K562 (cell line): ENCODE data around the gene SHROOM3. TPM values are rescaled to one million over a fixed set of nuclear protein-coding genes. Genes with fewer than 3 reads are reported as not detected.

ENCODE experiments used
- ATAC-seq: fragments of 200-7000 bp; cut with Tn5 transposase; 3 replicates; pipeline ENCODE4 v1.9.1; 2020; ENCODE audit warnings: moderate library complexity
- BruUV-seq: library from RNA; stranded (reverse); fragments of 400-500 nt; replicated peaks from 2 replicates; lab custom pipeline; 2021; lab: Mats Ljungman, UMichigan
- CTCF ChIA-PET: fragments of 300-600 bp; formaldehyde crosslinking; extraction: SDS; loops from one replicate; lab custom pipeline; 2021; ENCODE audit warnings: low intra/inter-chr PET ratio; lab: Yijun Ruan, JAX
- POLR2A ChIA-PET: fragments of 300-600, 350-650 bp; sonication (Branson Sonifier 250); formaldehyde crosslinking; extraction: SDS; loops from one replicate; lab custom pipeline; 2021; ENCODE audit warnings: antibody characterized with exemption, inconsistent platforms; lab: Yijun Ruan, JAX
- DNase-seq, 4 experiments: peaks; one replicate each; pipeline versions ENCODE4 v3.0.0 to v3.0.0-alpha.2; 2011 to 2018; ENCODE audit warnings: low spot score in 3 of 4, mixed read lengths in 3 of 4; ENCODE audit errors: extremely low read depth in 1 of 4
- FAIRE-seq: peaks from 2 replicates; lab custom pipeline; 2011; peaks lifted over from hg19 to GRCh38; lab: Jason Lieb, UNC
- H2AFZ ChIP-seq: 2 replicates; pipeline ENCODE4 v1.6.0; 2011; ENCODE audit warnings: low read depth, low read length, control low read depth, inconsistent platforms
- H3K27ac ChIP-seq: fragments of 200-600 bp; 3 replicates; pipeline ENCODE4 v1.8.0; 2011; ENCODE audit warnings: low read depth, mild to moderate bottlenecking, control low read depth, inconsistent platforms, low read length, moderate library complexity, mixed read lengths; ENCODE audit errors: extremely low read depth
- H3K27me3 ChIP-seq, 2 experiments: fragments of 300-600 bp in 1 of 2; 2 replicates in 1 of 2; 3 replicates in 1 of 2; pipeline versions ENCODE4 v1.6.0 to v1.8.0; 2011; ENCODE audit warnings: inconsistent platforms in 2 of 2, low read length in 2 of 2, mild to moderate bottlenecking in 1 of 2, mixed read lengths in 1 of 2, moderate library complexity in 1 of 2; ENCODE audit not compliant: control insufficient read depth in 2 of 2, insufficient read depth in 2 of 2
- H3K36me3 ChIP-seq: fragments of 300-600 bp; 3 replicates; pipeline ENCODE4 v1.8.0; 2011; ENCODE audit warnings: mild to moderate bottlenecking, low read length, inconsistent platforms; ENCODE audit not compliant: control insufficient read depth, insufficient read depth
- H3K4me1 ChIP-seq, 2 experiments: fragments of 200-600 bp in 1 of 2; replicated peaks in 1 of 2; 2 replicates in 1 of 2; 3 replicates in 1 of 2; pipeline versions ENCODE4 v1.5.1 to v1.8.0; 2011; ENCODE audit warnings: inconsistent platforms in 2 of 2, low read length in 2 of 2, mild to moderate bottlenecking in 1 of 2, mixed read lengths in 1 of 2, moderate library complexity in 1 of 2; ENCODE audit not compliant: control insufficient read depth in 2 of 2, insufficient read depth in 2 of 2
- H3K4me2 ChIP-seq: 2 replicates; pipeline ENCODE4 v1.6.1; 2011; ENCODE audit warnings: low read length, control low read depth, inconsistent platforms, mixed read lengths; ENCODE audit not compliant: insufficient read depth
- H3K4me3 ChIP-seq: fragments of 200-600 bp; sonication (generic), shearing (Covaris generic); 2 replicates; pipeline ENCODE4 v1.5.1; 2016; ENCODE audit warnings: control low read depth, inconsistent platforms
- H3K79me2 ChIP-seq: fragments of 200-600 bp; 3 replicates; pipeline ENCODE4 v1.8.0; 2011; ENCODE audit warnings: low read length, inconsistent platforms; ENCODE audit not compliant: control insufficient read depth, insufficient read depth
- H3K9ac ChIP-seq, 2 experiments: 2 replicates each; pipeline versions ENCODE4 v1.6.0 to v1.6.1; 2011; ENCODE audit warnings: low read depth in 2 of 2, low read length in 2 of 2, control low read depth in 1 of 2, inconsistent platforms in 1 of 2, mild to moderate bottlenecking in 1 of 2, mixed read lengths in 1 of 2; ENCODE audit not compliant: insufficient read depth in 1 of 2
- H3K9me1 ChIP-seq: one replicate; pipeline ENCODE4 v1.6.0; 2011; ENCODE audit warnings: inconsistent platforms, mild to moderate bottlenecking, low read length, moderate library complexity; ENCODE audit not compliant: control insufficient read depth, insufficient read depth
- H3K9me3 ChIP-seq: replicated peaks from 2 replicates; pipeline ENCODE4 v1.5.1; 2011; ENCODE audit warnings: low read depth, low read length, inconsistent platforms; ENCODE audit not compliant: control insufficient read depth, insufficient read depth
- H4K20me1 ChIP-seq: replicated peaks from 2 replicates; pipeline ENCODE4 v1.6.1; 2011; ENCODE audit warnings: low read length, inconsistent platforms, mixed read lengths; ENCODE audit not compliant: control insufficient read depth, insufficient read depth
- BMI1 ChIP-seq: fragments of 150-350 bp; IDR thresholded peaks from 2 replicates; pipeline ENCODE4 v1.6.1; 2014; ENCODE audit warnings: low read length
- CCAR2 ChIP-seq: fragments of 200-400 bp; formaldehyde crosslinking; IDR thresholded peaks from 2 replicates; pipeline ENCODE4 v1.6.1; 2017; ENCODE audit warnings: mild to moderate bottlenecking, low read depth, low read length
- E2F3 ChIP-seq: fragments of 250-450 bp; sonication (Bioruptor Pico); IDR thresholded peaks from 2 replicates; pipeline ENCODE4 v1.4.0; 2020; ENCODE audit warnings: mild to moderate bottlenecking
- GTF3C2 ChIP-seq: IDR thresholded peaks from 3 replicates; pipeline ENCODE4 v1.6.1; 2011; ENCODE audit warnings: borderline replicate concordance, mild to moderate bottlenecking, moderate library complexity; ENCODE audit not compliant: insufficient read length; ENCODE audit errors: extremely low read depth
- HDGF ChIP-seq: fragments of 450-650 bp; IDR thresholded peaks from 2 replicates; pipeline ENCODE4 v1.6.1; 2016
- HIVEP1 ChIP-seq: fragments of 250-450 bp; sonication (Bioruptor Pico); IDR thresholded peaks from 2 replicates; pipeline ENCODE4 v1.4.0; 2020; ENCODE audit warnings: mild to moderate bottlenecking
- HMG20A ChIP-seq: fragments of 450-650 bp; formaldehyde crosslinking; conservative IDR thresholded peaks from 2 replicates; pipeline ENCODE4 v1.4.0; 2020; ENCODE audit warnings: mild to moderate bottlenecking, mixed read lengths
- JUND ChIP-seq, 2 experiments: IDR thresholded peaks; 2 replicates in 1 of 2; 3 replicates in 1 of 2; pipeline ENCODE4 v1.6.1; 2011; ENCODE audit warnings: borderline replicate concordance in 2 of 2, low read depth in 2 of 2, low read length in 2 of 2, improper control_type of control experiment in 1 of 2, missing biosample characterization in 1 of 2, missing genetic modification characterization in 1 of 2, missing genetic modification reagents in 1 of 2
- L3MBTL2 ChIP-seq: fragments of 450-650 bp; IDR thresholded peaks from 2 replicates; pipeline ENCODE4 v1.6.1; 2016; ENCODE audit warnings: mild to moderate bottlenecking, moderate library complexity
- NR0B1 ChIP-seq: fragments of 450-650 bp; IDR thresholded peaks from one replicate; pipeline ENCODE4 v1.6.1; 2018; ENCODE audit warnings: mild to moderate bottlenecking, moderate library complexity; ENCODE audit not compliant: partially characterized antibody
- PURB ChIP-seq: sonication (generic); formaldehyde crosslinking; IDR thresholded peaks from 2 replicates; pipeline ENCODE4 v1.9.0; 2021; ENCODE audit warnings: low read depth, mild to moderate bottlenecking, missing genetic modification reagents
- SOX6 ChIP-seq: fragments of 450-650 bp; IDR thresholded peaks from 2 replicates; pipeline ENCODE4 v1.6.1; 2014; ENCODE audit warnings: mild to moderate bottlenecking
- TAL1 ChIP-seq: fragments of 450-650 bp; IDR thresholded peaks from 2 replicates; pipeline ENCODE4 v1.6.1; 2016; ENCODE audit warnings: mild to moderate bottlenecking
- WGBS: fragments of 100-300 bp; shearing (Covaris generic); methylation state at CpG from one replicate; pipeline ENCODE4 v1.1.6; 2016; ENCODE audit warnings: low coverage, mixed read lengths; ENCODE audit not compliant: insufficient coverage; ENCODE audit errors: missing lambda C conversion rate; 5-methylcytosine and 5-hydroxymethylcytosine counted together
- in situ Hi-C: fragments of 300-500 bp; cut with MboI; formaldehyde crosslinking; loops from 4 replicates; pipeline ENCODE4 v1.15.0; 2018; ENCODE audit warnings: inconsistent platforms, mixed read lengths
- intact Hi-C: fragments of 100-400 bp; cut with micrococcal nuclease; formaldehyde crosslinking; loops from 2 replicates; pipeline ENCODE4 v1.14.2; 2022
- polyA plus RNA-seq, 8 experiments: library from polyadenylated mRNA; depleted of rRNA in 4 of 8; stranded (reverse) in 5 of 8; unstranded in 3 of 8; fragments of >200 nt; fragmentation: Nextera tagmentation in 2 of 8; fragmentation: Illumina TruSeq in 1 of 8; extraction: Ambion mirVana in 2 of 8; extraction: Trizol in 1 of 8; gene quantifications; 2 replicates each; pipeline versions ENCODE4 v1.2.1 to v1.2.3, GENCODE V29; 2011 to 2014; ENCODE audit warnings: inconsistent platforms in 1 of 8, missing spikeins in 1 of 8
- total RNA-seq, 7 experiments: library from RNA; depleted of rRNA in 6 of 7; stranded (reverse); fragments of >200 nt in 6 of 7; fragmentation: Illumina TruSeq in 2 of 7; extraction: Trizol in 2 of 7; gene quantifications; 2 replicates each; pipeline versions ENCODE4 v1.2.1 to v1.2.3, GENCODE V29; 2011 to 2021; ENCODE audit warnings: low replicate concordance in 1 of 7
- TF ChIP-seq, protein P1 (sequence below): sonication (generic); formaldehyde crosslinking; IDR thresholded peaks from 2 replicates; pipeline ENCODE4 v1.8.1; 2023; ENCODE audit warnings: mild to moderate bottlenecking, missing genetic modification reagents

Gene SHROOM3
- total and polyA plus RNA-seq, 9 of the 15 experiments (the other 6 are each of a cell fraction or from before 2014, with no cell fraction given): 0.01 to 0.07 TPM; not detected in 7

GRCh38 chr4:76559236-76560071, 124.4 kb downstream of the SHROOM3 start (continued):
- no peak for TF ChIP-seq GTF3C2

- Histone ChIP-seq H3K4me3 (no peak overlapping the region), H3K9me1 (no peaks in the 10 kb centered on the region), H3K79me2 (no peaks in the 10 kb centered on the region), H3K27ac (no peak overlapping the region), H3K27me3 (peaks cover 5 to 8% of the 10 kb centered on the region in 2 experiments; a peak in 2 of 5 replicates), H3K36me3 (no peaks in the 10 kb centered on the region), H3K9ac (no peak overlapping the region), H3K9me3 (no peaks in the 10 kb centered on the region), H3K4me1 (no peaks in the 10 kb centered on the region), H3K4me2 (no peak overlapping the region), H4K20me1 (no peaks in the 10 kb centered on the region), H2AFZ (no peak overlapping the region)
- DNase-seq (no peak), ATAC-seq (no peak), FAIRE-seq (no peak)
- in situ Hi-C loops (no loop called here), intact Hi-C loops (no loop called here)
- WGBS: 2% methylated on average over 2 of the region's 2 CpGs
- BruUV-seq: no TSS peak
- ChIA-PET POLR2A (no interaction called here), CTCF (no interaction called here)
- TF ChIP-seq SOX6 (no peak), HDGF (no peak), E2F3 (CRISPR knock-in tag) (no peak), BMI1 (no peak), PURB (CRISPR knock-in tag) (no peak), HMG20A (no peak), JUND (IDR thresholded peaks at IDR 0.05; ENCODE audit: borderline replicate concordance, low read depth, low read length) (no peak), JUND (tag; IDR thresholded peaks at IDR 0.05; ENCODE audit: borderline replicate concordance, low read depth, low read length) (no peak), NR0B1 (no peak), L3MBTL2 (no peak), CCAR2 (no peak), HIVEP1 (CRISPR knock-in tag) (no peak), TAL1 (no peak)
- TF ChIP-seq, protein P1, sequence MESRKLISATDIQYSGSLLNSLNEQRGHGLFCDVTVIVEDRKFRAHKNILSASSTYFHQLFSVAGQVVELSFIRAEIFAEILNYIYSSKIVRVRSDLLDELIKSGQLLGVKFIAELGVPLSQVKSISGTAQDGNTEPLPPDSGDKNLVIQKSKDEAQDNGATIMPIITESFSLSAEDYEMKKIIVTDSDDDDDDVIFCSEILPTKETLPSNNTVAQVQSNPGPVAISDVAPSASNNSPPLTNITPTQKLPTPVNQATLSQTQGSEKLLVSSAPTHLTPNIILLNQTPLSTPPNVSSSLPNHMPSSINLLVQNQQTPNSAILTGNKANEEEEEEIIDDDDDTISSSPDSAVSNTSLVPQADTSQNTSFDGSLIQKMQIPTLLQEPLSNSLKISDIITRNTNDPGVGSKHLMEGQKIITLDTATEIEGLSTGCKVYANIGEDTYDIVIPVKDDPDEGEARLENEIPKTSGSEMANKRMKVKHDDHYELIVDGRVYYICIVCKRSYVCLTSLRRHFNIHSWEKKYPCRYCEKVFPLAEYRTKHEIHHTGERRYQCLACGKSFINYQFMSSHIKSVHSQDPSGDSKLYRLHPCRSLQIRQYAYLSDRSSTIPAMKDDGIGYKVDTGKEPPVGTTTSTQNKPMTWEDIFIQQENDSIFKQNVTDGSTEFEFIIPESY (CRISPR knock-in tag): no peak
Measured at GRCh38 chr4:76562161-76562560, 127.1 kb downstream of the SHROOM3 start.
